ENCODE data around the gene MCFD2.

Gene MCFD2

GRCh38 chr2:46888421-46888952, 27.1 kb downstream of the MCFD2 start:
- DNase-seq (ENCODE audit: low read depth in 1 of 2, low spot score in 1 of 2): no peak
- TF ChIP-seq SPI1 (IDR thresholded peaks at IDR 0.05; ENCODE audit: borderline replicate concordance, low read depth): no peak
- no peak for TF ChIP-seq CTCF (IDR thresholded peaks at IDR 0.05; ENCODE audit: insufficient read depth, low read length)
- no peak for TF ChIP-seq GABPA (IDR thresholded peaks at IDR 0.05; ENCODE audit: low read depth)
- no peak for TF ChIP-seq REST (IDR thresholded peaks at IDR 0.05; ENCODE audit: insufficient replicate concordance, low read depth)
- no peak for TF ChIP-seq POLR2AphosphoS5 (IDR thresholded peaks at IDR 0.05; ENCODE audit: low read depth)
- H3K27ac ChIP-seq (replicated peaks): no peak overlapping the region
- no peaks in the 10 kb centered on the region for H3K27me3 ChIP-seq (ENCODE audit: insufficient read depth, poor library complexity, severe bottlenecking)
- no peak overlapping the region for H3K4me3 ChIP-seq (replicated peaks; ENCODE audit: insufficient read depth, low read length)

- H3K4me3 ChIP-seq (replicated peaks; ENCODE audit: insufficient read depth, low read length): no peak overlapping the region
- no peaks in the 10 kb centered on the region for H3K27me3 ChIP-seq (ENCODE audit: insufficient read depth, poor library complexity, severe bottlenecking)
- no peak for DNase-seq (ENCODE audit: low read depth in 1 of 2, low spot score in 1 of 2)
- H3K27ac ChIP-seq (replicated peaks): no peak overlapping the region
- TF ChIP-seq REST (IDR thresholded peaks at IDR 0.05; ENCODE audit: insufficient replicate concordance, low read depth) (no peak), SPI1 (IDR thresholded peaks at IDR 0.05; ENCODE audit: borderline replicate concordance, low read depth) (no peak), CTCF (IDR thresholded peaks at IDR 0.05; ENCODE audit: insufficient read depth, low read length) (no peak), POLR2AphosphoS5 (IDR thresholded peaks at IDR 0.05; ENCODE audit: low read depth) (no peak), GABPA (IDR thresholded peaks at IDR 0.05; ENCODE audit: low read depth) (no peak)
Measured at GRCh38 chr2:46887028-46887885, 28.3 kb downstream of the MCFD2 start.

GRCh38 chr2:46886268-46887027, 29.2 kb downstream of the MCFD2 start:
- H3K4me3 ChIP-seq (replicated peaks; ENCODE audit: insufficient read depth, low read length): no peak overlapping the region
- no peak for DNase-seq (ENCODE audit: low read depth in 1 of 2, low spot score in 1 of 2)
- no peak overlapping the region for H3K27ac ChIP-seq (replicated peaks)
- H3K27me3 ChIP-seq (ENCODE audit: insufficient read depth, poor library complexity, severe bottlenecking): no peaks in the 10 kb centered on the region
- TF ChIP-seq REST (IDR thresholded peaks at IDR 0.05; ENCODE audit: insufficient replicate concordance, low read depth): no peak
- no peak for TF ChIP-seq SPI1 (IDR thresholded peaks at IDR 0.05; ENCODE audit: borderline replicate concordance, low read depth)
- TF ChIP-seq CTCF (IDR thresholded peaks at IDR 0.05; ENCODE audit: insufficient read depth, low read length): no peak
- TF ChIP-seq GABPA (IDR thresholded peaks at IDR 0.05; ENCODE audit: low read depth): no peak
- TF ChIP-seq POLR2AphosphoS5 (IDR thresholded peaks at IDR 0.05; ENCODE audit: low read depth): no peak

All from HL-60 (cell line).